Measurements from ENCODE around the gene HSPB9. TPM values are rescaled to one million over a fixed set of nuclear protein-coding genes. Genes with fewer than 3 reads are reported as not detected.

Gene HSPB9, protein sequence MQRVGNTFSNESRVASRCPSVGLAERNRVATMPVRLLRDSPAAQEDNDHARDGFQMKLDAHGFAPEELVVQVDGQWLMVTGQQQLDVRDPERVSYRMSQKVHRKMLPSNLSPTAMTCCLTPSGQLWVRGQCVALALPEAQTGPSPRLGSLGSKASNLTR
- polyA plus RNA-seq (2013, experiment 1 of 2): 0.20 TPM
- polyA plus RNA-seq (2013, experiment 2 of 2): 0.25 TPM

DNA sequence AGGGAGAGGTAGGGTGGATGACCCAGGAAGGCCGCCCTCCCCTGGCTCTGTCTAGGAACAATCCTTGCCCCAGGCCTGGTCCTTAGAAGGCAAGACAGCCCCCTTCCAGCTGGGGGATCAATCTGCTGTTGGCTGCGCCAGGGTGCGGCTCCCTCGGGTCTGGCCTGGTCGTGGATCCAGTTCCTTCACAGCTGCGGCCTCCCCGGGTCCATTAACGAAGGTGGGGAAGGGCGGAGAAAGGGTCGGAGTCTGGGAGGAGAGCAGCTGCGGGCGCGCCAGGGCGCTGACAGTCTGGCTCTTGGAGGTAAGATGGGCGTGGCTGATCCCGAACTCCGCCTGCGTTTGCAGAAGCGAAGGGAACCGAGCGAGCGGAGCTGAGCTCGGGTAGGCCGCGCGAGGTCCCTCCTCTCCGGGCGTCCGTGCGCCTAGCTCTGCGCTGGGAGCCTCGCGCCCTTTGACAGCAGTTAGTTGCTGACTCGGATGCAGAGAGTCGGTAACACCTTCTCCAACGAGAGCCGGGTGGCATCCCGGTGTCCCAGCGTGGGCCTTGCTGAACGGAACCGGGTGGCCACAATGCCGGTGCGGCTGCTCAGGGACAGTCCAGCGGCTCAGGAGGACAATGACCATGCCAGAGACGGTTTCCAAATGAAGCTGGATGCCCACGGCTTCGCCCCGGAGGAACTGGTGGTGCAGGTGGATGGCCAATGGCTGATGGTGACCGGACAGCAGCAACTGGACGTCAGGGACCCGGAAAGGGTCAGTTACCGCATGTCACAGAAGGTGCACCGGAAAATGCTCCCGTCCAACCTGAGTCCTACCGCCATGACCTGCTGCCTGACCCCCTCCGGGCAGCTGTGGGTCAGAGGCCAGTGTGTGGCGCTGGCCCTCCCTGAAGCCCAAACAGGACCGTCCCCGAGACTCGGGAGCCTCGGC is at the start of gene HSPB9:
Gene HSPB9 (plus strand): TSS at position 434 of the 933 bp plus-strand sequence. CDS start 47 bp downstream, at position 481.
- Histone ChIP-seq H3K27me3 (ENCODE audit: insufficient read depth, low read length) (no peaks in the 10 kb centered on the region), H3K27ac (ENCODE audit: low read depth, low read length) (no peak within 1 kb of the TSS), H3K9ac (ENCODE audit: low read depth, low read length) (no peak within 1 kb of the TSS), H3K9me3 (ENCODE audit: insufficient read depth, low read depth, low read length) (no peaks in the 10 kb centered on the region), H3K4me1 (ENCODE audit: insufficient read depth, low read length) (peaks cover 4% of the 10 kb centered on the region; the same call in 1 of the 2 replicates), H3K36me3 (ENCODE audit: insufficient read depth, low read length) (peaks cover 45% of the 10 kb centered on the region), H3K4me3 (ENCODE audit: low read length) (peak within 1 kb of the TSS; percentile 33)
- WGBS: 49% methylated on average over 61 of the region's 61 CpGs

- no peak overlapping the region for H3K9ac ChIP-seq (ENCODE audit: low read depth, low read length)
Observed at GRCh38 chr17:42075789-42076188, 46.8 kb upstream of the HSPB9 start.

DNA sequence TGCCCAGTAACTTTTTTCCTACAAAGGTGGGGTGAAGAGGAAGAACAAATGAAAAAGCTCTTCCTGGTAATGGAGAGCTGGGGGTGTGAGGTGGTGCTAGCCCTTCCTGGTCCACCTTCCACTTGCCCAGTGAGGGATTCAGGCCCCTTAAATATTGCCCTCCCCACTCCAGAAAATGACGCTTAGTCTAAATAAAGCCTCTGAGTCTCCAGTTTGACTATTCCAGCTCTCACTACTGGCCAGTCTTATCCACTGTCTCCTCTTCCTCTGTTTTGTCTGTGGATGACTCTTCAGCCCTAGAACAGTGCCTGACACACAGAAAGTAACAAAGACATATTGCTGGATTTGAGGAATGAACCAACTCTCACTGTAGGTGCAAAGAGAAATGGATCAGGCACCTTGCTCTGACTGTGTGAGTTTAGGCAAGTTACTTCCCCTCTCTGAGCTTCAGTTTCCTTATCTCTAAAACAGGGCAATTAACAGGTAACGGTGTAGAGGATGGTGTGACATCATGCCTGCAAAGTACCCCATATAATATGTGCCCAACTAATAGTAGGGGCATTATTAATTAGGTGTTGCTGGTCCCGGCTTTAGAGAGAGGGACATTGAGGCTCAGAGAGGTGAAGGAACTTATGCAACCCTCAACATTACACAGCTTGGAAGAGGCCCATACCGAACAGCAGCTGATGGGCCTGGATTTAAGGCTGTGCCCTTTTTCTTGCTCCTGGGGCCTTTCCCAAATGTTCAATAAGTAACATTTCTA is 45.6 kb upstream of the HSPB9 start:
- H3K4me3 ChIP-seq (ENCODE audit: low read length): no peak overlapping the region
- no peak overlapping the region for H3K27ac ChIP-seq (ENCODE audit: low read depth, low read length)
- WGBS: 93% methylated on average over 2 of the region's 4 CpGs
- H3K27me3 ChIP-seq (ENCODE audit: insufficient read depth, low read length): peaks cover 3% of the 10 kb centered on the region; the same call in 1 of the 2 replicates
- H3K9ac ChIP-seq (ENCODE audit: low read depth, low read length): no peak overlapping the region
- H3K9me3 ChIP-seq (ENCODE audit: insufficient read depth, low read depth, low read length): no peaks in the 10 kb centered on the region
- no peaks in the 10 kb centered on the region; the same call in 1 of the 2 replicates for H3K4me1 ChIP-seq (ENCODE audit: insufficient read depth, low read length)
- no peaks in the 10 kb centered on the region for H3K36me3 ChIP-seq (ENCODE audit: insufficient read depth, low read length)

More at GRCh38 chr17:42075789-42076188, 46.8 kb upstream of the HSPB9 start:
- 84% methylated on average over 6 of the region's 6 CpGs for WGBS
- no peaks in the 10 kb centered on the region for H3K9me3 ChIP-seq (ENCODE audit: insufficient read depth, low read depth, low read length)
- peaks cover 4% of the 10 kb centered on the region for H3K4me1 ChIP-seq (ENCODE audit: insufficient read depth, low read length)
- no peak overlapping the region for H3K27ac ChIP-seq (ENCODE audit: low read depth, low read length)
- H3K4me3 ChIP-seq (ENCODE audit: low read length): no peak overlapping the region
- H3K36me3 ChIP-seq (ENCODE audit: insufficient read depth, low read length): no peaks in the 10 kb centered on the region
- H3K27me3 ChIP-seq (ENCODE audit: insufficient read depth, low read length): peaks cover 7% of the 10 kb centered on the region; the same call in 1 of the 2 replicates

DNA sequence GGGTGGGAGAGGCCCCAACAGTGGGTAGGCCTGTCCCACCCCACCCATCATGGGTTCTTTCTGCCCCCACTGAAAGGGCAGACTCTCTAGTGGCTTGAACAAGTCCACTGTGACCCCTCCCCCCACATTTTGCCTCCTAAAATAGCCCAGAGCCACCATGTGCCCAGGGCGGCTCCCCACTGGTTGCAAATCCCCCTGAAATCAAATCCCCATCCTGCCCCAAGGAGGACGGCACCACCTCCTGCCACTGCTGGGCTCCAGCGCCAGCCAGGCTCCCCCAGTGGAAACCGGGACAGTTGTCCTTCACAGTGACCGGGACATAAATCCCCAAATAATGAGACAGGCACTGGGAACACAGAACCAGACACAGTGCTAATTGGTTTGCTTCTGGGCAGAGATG is 44.8 kb upstream of the HSPB9 start:
- H3K4me1 ChIP-seq (ENCODE audit: insufficient read depth, low read length): no peaks in the 10 kb centered on the region; the same call in 1 of the 2 replicates
- H3K27me3 ChIP-seq (ENCODE audit: insufficient read depth, low read length): no peaks in the 10 kb centered on the region
- no peaks in the 10 kb centered on the region for H3K36me3 ChIP-seq (ENCODE audit: insufficient read depth, low read length)
- no peak overlapping the region for H3K4me3 ChIP-seq (ENCODE audit: low read length)
- 88% methylated on average over 5 of the region's 5 CpGs for WGBS
- H3K9me3 ChIP-seq (ENCODE audit: insufficient read depth, low read depth, low read length): no peaks in the 10 kb centered on the region
- H3K27ac ChIP-seq (ENCODE audit: low read depth, low read length): no peak overlapping the region
- no peak overlapping the region for H3K9ac ChIP-seq (ENCODE audit: low read depth, low read length)

GRCh38 chr17:42078396-42079043 is 44.1 kb upstream of the HSPB9 start:
- no peaks in the 10 kb centered on the region for H3K9me3 ChIP-seq (ENCODE audit: insufficient read depth, low read depth, low read length)
- H3K4me3 ChIP-seq (ENCODE audit: low read length): no peak overlapping the region
- H3K27me3 ChIP-seq (ENCODE audit: insufficient read depth, low read length): no peaks in the 10 kb centered on the region
- H3K36me3 ChIP-seq (ENCODE audit: insufficient read depth, low read length): no peaks in the 10 kb centered on the region
- no peak overlapping the region for H3K27ac ChIP-seq (ENCODE audit: low read depth, low read length)
- H3K9ac ChIP-seq (ENCODE audit: low read depth, low read length): no peak overlapping the region
- 87% methylated on average over 8 of the region's 8 CpGs for WGBS
- no peaks in the 10 kb centered on the region; the same call in 1 of the 2 replicates for H3K4me1 ChIP-seq (ENCODE audit: insufficient read depth, low read length)

DNA sequence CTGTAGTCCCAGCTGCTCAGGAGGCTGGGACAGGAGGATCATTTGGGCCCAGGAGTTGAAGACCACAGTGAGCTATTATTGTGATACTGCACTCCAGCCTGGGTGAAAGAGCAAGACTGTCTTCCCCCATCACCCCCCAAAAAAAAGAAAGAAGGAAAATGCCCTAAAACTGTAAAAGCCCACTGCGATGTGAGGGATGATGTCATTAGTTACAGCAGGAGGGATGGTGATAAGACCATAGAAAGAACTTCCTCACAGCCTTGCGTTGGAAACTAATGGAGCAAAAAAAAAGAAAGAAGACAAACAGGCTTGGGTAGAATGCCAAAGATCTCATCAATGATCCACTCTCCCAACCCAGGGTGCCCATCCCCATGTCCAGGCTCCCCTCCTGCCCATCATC is 43.1 kb upstream of the HSPB9 start:
- no peak overlapping the region for H3K27ac ChIP-seq (ENCODE audit: low read depth, low read length)
- WGBS: 76% methylated on average over 2 of the region's 2 CpGs
- no peaks in the 10 kb centered on the region for H3K36me3 ChIP-seq (ENCODE audit: insufficient read depth, low read length)
- H3K27me3 ChIP-seq (ENCODE audit: insufficient read depth, low read length): no peaks in the 10 kb centered on the region
- H3K9me3 ChIP-seq (ENCODE audit: insufficient read depth, low read depth, low read length): no peaks in the 10 kb centered on the region
- H3K4me3 ChIP-seq (ENCODE audit: low read length): no peak overlapping the region
- H3K9ac ChIP-seq (ENCODE audit: low read depth, low read length): no peak overlapping the region
- H3K4me1 ChIP-seq (ENCODE audit: insufficient read depth, low read length): no peaks in the 10 kb centered on the region; the same call in 1 of the 2 replicates

DNA sequence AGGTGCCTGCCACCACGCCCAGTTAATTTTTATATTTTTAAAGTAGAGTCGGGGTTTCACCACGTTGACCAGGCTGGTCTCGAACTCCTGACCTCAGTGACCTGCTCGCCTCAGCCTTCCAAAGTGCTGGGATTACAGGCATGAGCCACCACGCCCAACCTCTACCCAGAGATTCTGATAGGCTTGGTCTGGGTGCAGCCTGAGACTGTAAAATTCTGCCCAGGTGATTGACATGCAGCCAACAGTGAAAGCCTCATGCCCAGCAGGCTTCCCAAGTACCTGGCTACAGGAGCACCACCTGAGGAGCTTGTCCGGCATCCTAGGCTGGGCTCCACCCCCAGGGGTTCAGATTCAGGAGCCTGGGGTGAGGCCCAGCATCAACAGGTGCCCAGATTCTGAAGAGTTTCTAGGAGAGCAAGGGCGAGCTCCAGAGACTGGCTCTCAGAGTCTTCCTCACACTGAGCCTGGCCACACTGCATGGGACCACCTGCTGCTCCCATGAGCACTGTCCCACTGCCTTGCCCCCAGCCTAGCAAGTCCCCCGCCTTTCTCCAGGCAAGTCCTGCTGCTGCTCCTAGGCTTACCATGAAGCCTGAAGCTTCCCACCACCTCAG is 41.0 kb upstream of the HSPB9 start:
- H3K4me3 ChIP-seq (ENCODE audit: low read length): no peak overlapping the region
- no peak overlapping the region for H3K27ac ChIP-seq (ENCODE audit: low read depth, low read length)
- no peaks in the 10 kb centered on the region for H3K36me3 ChIP-seq (ENCODE audit: insufficient read depth, low read length)
- H3K4me1 ChIP-seq (ENCODE audit: insufficient read depth, low read length): no peaks in the 10 kb centered on the region; the same call in 1 of the 2 replicates
- 92% methylated on average over 9 of the region's 9 CpGs for WGBS
- no peaks in the 10 kb centered on the region for H3K9me3 ChIP-seq (ENCODE audit: insufficient read depth, low read depth, low read length)
- H3K27me3 ChIP-seq (ENCODE audit: insufficient read depth, low read length): no peaks in the 10 kb centered on the region
- no peak overlapping the region for H3K9ac ChIP-seq (ENCODE audit: low read depth, low read length)

GRCh38 chr17:42087042-42087701 is 35.4 kb upstream of the HSPB9 start:
- H3K9ac ChIP-seq (ENCODE audit: low read depth, low read length): no peak overlapping the region
- no peaks in the 10 kb centered on the region for H3K9me3 ChIP-seq (ENCODE audit: insufficient read depth, low read depth, low read length)
- H3K36me3 ChIP-seq (ENCODE audit: insufficient read depth, low read length): no peaks in the 10 kb centered on the region
- 89% methylated on average over 6 of the region's 7 CpGs for WGBS
- no peaks in the 10 kb centered on the region for H3K27me3 ChIP-seq (ENCODE audit: insufficient read depth, low read length)
- H3K27ac ChIP-seq (ENCODE audit: low read depth, low read length): no peak overlapping the region
- H3K4me1 ChIP-seq (ENCODE audit: insufficient read depth, low read length): no peaks in the 10 kb centered on the region; the same call in 1 of the 2 replicates
- no peak overlapping the region for H3K4me3 ChIP-seq (ENCODE audit: low read length)

- no peaks in the 10 kb centered on the region; the same call in 1 of the 2 replicates for H3K4me1 ChIP-seq (ENCODE audit: insufficient read depth, low read length)
- H3K36me3 ChIP-seq (ENCODE audit: insufficient read depth, low read length): no peaks in the 10 kb centered on the region
- no peaks in the 10 kb centered on the region for H3K27me3 ChIP-seq (ENCODE audit: insufficient read depth, low read length)
- WGBS: 81% methylated on average over 17 of the region's 20 CpGs
- no peak overlapping the region for H3K27ac ChIP-seq (ENCODE audit: low read depth, low read length)
- H3K9ac ChIP-seq (ENCODE audit: low read depth, low read length): no peak overlapping the region
- H3K4me3 ChIP-seq (ENCODE audit: low read length): no peak overlapping the region
- no peaks in the 10 kb centered on the region for H3K9me3 ChIP-seq (ENCODE audit: insufficient read depth, low read depth, low read length)
Observed at GRCh38 chr17:42087736-42088705, 34.6 kb upstream of the HSPB9 start.

Measured in HUES64 (cell line).